OCI-LY3 (cell line): ENCODE data around the gene CYGB.
A peak's percentile ranks its signal among the peaks of the same experiment; 100 is the strongest.

Experiments
- H2AFZ ChIP-seq: fragments of 200-600, 300-600 bp; shearing (Covaris generic); 2 replicates; pipeline ENCODE4 v1.6.0; 2014; ENCODE audit warnings: antibody characterized with exemption, low read depth, low read length
- H3K27ac ChIP-seq: fragments of 200-600, 300-600 bp; sonication (generic); 2 replicates; pipeline ENCODE4 v1.5.1; 2014; ENCODE audit warnings: mild to moderate bottlenecking, low read length, moderate library complexity, mixed read lengths
- H3K27me3 ChIP-seq: fragments of 200-600, 300-600 bp; sonication (generic); 2 replicates; pipeline ENCODE4 v1.6.1; 2014; ENCODE audit warnings: low read depth, low read length, mixed read lengths
- H3K36me3 ChIP-seq: fragments of 200-600, 300-600 bp; sonication (generic); replicated peaks from 2 replicates; pipeline ENCODE3; 2014; ENCODE audit warnings: low read depth, low read length, mixed read lengths
- H3K4me1 ChIP-seq: fragments of 300-600, 200-600 bp; sonication (generic); 2 replicates; pipeline ENCODE4 v1.6.1; 2014; ENCODE audit warnings: low read length, mixed read lengths
- H3K4me2 ChIP-seq: fragments of 200-600, 300-600 bp; sonication (generic); 2 replicates; pipeline ENCODE4 v1.6.1; 2014; ENCODE audit warnings: low read length, mixed read lengths
- H3K4me3 ChIP-seq: fragments of 300-600, 200-600 bp; sonication (generic); 2 replicates; pipeline ENCODE4 v1.5.1; 2014; ENCODE audit warnings: antibody characterized with exemption, mild to moderate bottlenecking, low read length, moderate library complexity
- H3K79me2 ChIP-seq: fragments of 300-600, 200-600 bp; shearing (Covaris generic); 2 replicates; pipeline ENCODE4 v1.6.1; 2014; ENCODE audit warnings: mild to moderate bottlenecking, low read length, mixed read lengths
- H3K9ac ChIP-seq: fragments of 300-600, 200-600 bp; shearing (Covaris generic); 2 replicates; pipeline ENCODE4 v1.6.0; 2014; ENCODE audit warnings: mild to moderate bottlenecking, low read length, moderate library complexity
- H3K9me3 ChIP-seq: fragments of 200-600, 300-600 bp; shearing (Covaris generic); 2 replicates; pipeline ENCODE4 v1.6.1; 2014; ENCODE audit warnings: low read length, mixed read lengths; ENCODE audit not compliant: insufficient read depth
- H4K20me1 ChIP-seq: fragments of 200-600, 300-600 bp; sonication (generic); 2 replicates; pipeline ENCODE4 v1.6.1; 2016; ENCODE audit warnings: low read length, mixed read lengths; ENCODE audit not compliant: insufficient read depth
- EZH2phosphoT487 ChIP-seq: fragments of 200-600 bp; shearing (Covaris generic); IDR thresholded peaks from 2 replicates; pipeline ENCODE4 v1.6.1; 2018; ENCODE audit warnings: antibody characterized with exemption, mixed run types, low read depth
- TF ChIP-seq, protein P1 (sequence below): fragments of 200-600, 300-600 bp; sonication (generic); IDR thresholded peaks from 2 replicates; pipeline ENCODE4 v1.5.1; 2014; ENCODE audit warnings: antibody characterized with exemption, low read length, low read depth

CYGB gene

GRCh38 chr17:76492123-76492988 lies 45.2 kb downstream of the CYGB start:
- peaks cover 33% of the 10 kb centered on the region for H3K4me1 ChIP-seq
- H3K27me3 ChIP-seq, result no peaks in the 10 kb centered on the region
- no peaks in the 10 kb centered on the region for H3K9me3 ChIP-seq
- no peaks in the 10 kb centered on the region for H3K36me3 ChIP-seq
- H3K4me3 ChIP-seq, result peak overlapping the region; percentile 57
- peaks cover 3% of the 10 kb centered on the region for H3K79me2 ChIP-seq
- no peak overlapping the region for H2AFZ ChIP-seq
- H3K9ac ChIP-seq, result peak overlapping the region; percentile 68
- peak overlapping the region; percentile 81 for H3K4me2 ChIP-seq
- no peak for TF ChIP-seq EZH2phosphoT487
- TF ChIP-seq, protein P1, sequence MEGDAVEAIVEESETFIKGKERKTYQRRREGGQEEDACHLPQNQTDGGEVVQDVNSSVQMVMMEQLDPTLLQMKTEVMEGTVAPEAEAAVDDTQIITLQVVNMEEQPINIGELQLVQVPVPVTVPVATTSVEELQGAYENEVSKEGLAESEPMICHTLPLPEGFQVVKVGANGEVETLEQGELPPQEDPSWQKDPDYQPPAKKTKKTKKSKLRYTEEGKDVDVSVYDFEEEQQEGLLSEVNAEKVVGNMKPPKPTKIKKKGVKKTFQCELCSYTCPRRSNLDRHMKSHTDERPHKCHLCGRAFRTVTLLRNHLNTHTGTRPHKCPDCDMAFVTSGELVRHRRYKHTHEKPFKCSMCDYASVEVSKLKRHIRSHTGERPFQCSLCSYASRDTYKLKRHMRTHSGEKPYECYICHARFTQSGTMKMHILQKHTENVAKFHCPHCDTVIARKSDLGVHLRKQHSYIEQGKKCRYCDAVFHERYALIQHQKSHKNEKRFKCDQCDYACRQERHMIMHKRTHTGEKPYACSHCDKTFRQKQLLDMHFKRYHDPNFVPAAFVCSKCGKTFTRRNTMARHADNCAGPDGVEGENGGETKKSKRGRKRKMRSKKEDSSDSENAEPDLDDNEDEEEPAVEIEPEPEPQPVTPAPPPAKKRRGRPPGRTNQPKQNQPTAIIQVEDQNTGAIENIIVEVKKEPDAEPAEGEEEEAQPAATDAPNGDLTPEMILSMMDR, result no peak
- no peaks in the 10 kb centered on the region for H4K20me1 ChIP-seq
- peak overlapping the region; percentile 62 for H3K27ac ChIP-seq

DNA sequence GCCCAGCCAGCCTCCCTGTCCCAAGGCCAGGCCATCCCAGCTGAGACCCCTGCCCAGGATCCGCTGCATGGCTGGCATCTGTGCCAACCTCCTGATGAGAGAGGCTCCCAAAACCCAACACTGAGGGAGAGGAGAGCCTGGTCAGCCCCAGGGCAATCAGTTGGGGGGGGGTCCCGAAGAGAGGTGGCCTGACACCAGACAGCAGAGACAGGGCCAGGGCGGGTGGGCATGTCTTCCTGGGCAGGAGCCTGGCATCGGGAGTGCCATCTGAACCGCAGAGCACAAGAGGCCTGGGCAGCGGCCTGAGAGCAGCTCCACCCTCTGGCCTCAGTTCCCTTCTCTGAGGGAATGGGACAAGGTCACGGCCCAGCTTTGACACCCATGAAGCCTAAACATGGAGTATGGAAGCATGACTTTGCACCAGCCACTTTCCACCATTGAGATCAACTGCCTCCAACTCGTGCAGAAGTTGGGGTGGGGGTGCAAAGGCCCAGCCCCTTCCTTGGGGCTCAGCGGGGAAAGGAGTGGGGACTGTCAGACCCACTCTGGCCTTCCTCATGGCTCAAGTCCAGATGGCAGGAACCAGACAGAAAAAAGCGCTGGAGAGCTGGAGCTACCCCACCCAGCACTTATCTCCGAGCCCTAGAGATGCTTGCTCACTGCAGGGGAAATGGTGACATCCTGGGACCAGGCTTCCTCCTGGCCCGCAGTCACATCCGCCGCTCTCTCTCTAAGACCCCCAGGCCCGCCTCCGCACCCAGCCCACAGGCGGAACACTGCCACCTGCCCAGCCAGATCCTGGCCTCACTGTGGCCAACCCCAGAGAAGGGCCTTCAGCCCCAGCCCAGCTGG lies 46.0 kb downstream of the CYGB start:
- Histone ChIP-seq H3K9ac (peak overlapping the region; percentile 68; the same call in 1 of the 2 replicates), H3K27me3 (no peaks in the 10 kb centered on the region), H3K27ac (peak overlapping the region; percentile 62), H3K4me1 (peaks cover 33% of the 10 kb centered on the region), H3K9me3 (no peaks in the 10 kb centered on the region), H3K79me2 (no peaks in the 10 kb centered on the region), H4K20me1 (no peaks in the 10 kb centered on the region), H3K4me2 (peak overlapping the region; percentile 81), H2AFZ (no peak overlapping the region), H3K36me3 (no peaks in the 10 kb centered on the region), H3K4me3 (0 out of 2 replicates have a peak overlapping the region, but pooled peaks have one; percentile 57)
- TF ChIP-seq, protein P1, result no peak
- TF ChIP-seq EZH2phosphoT487, result no peak

DNA sequence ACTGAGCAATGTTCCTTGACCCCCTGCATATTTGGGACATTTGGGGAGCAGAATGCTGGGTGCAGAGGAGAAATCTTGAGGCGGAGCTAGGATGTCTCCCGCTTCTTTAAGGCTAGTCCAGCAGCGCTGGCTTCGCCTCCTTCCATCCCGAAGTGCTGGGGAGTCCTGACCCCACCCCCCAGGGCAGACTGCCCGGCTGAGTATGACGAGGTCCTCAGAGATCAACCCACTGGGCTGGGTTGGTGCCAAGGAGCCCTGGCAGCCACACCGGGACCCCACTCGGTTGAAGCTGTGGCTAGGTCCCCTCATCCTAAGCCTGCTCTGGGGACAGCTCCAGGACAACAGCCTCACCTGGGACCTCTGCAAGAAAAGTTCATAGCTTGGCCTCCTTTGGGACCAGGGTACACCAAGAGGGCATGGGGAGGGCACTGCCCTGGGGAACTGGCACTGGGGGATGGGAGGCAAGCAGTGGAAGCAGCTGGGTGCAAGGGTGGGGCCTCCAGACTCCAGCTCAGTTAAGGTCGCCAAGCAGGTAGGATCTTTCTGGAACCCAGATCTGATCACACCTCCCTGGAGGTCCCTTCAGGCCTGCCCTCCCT lies 47.3 kb downstream of the CYGB start:
- H3K36me3 ChIP-seq, result no peaks in the 10 kb centered on the region
- H3K9me3 ChIP-seq, result no peaks in the 10 kb centered on the region
- H2AFZ ChIP-seq, result no peak overlapping the region
- no peak overlapping the region for H3K9ac ChIP-seq
- H3K79me2 ChIP-seq, result no peaks in the 10 kb centered on the region
- no peaks in the 10 kb centered on the region for H4K20me1 ChIP-seq
- H3K4me2 ChIP-seq, result no peak overlapping the region
- TF ChIP-seq EZH2phosphoT487, result no peak
- TF ChIP-seq, protein P1, result no peak
- H3K4me3 ChIP-seq, result no peak overlapping the region
- no peaks in the 10 kb centered on the region for H3K27me3 ChIP-seq
- no peak overlapping the region for H3K27ac ChIP-seq
- peaks cover 35% of the 10 kb centered on the region for H3K4me1 ChIP-seq
